GM12873 (cell line): ENCODE measurements around the gene RPP25L.

Source experiments
- CTCF ChIP-seq: IDR thresholded peaks from 2 replicates; pipeline ENCODE4 v1.5.1; 2012; ENCODE audit warnings: low read depth, mild to moderate bottlenecking, moderate library complexity, low read length, control low read depth; ENCODE audit not compliant: insufficient read depth; ENCODE audit errors: missing control alignments

RPP25L gene

GRCh38 chr9:34603610-34604231 is 8.2 kb downstream of the RPP25L start:
- TF ChIP-seq CTCF, result peak; percentile 89

GRCh38 chr9:34601937-34602573 is 9.8 kb downstream of the RPP25L start:
- no peak for TF ChIP-seq CTCF

GRCh38 chr9:34600908-34601307 is 11.0 kb downstream of the RPP25L start:
- no peak for TF ChIP-seq CTCF

- TF ChIP-seq CTCF, result no peak
Observed at GRCh38 chr9:34599546-34599945, 12.4 kb downstream of the RPP25L start.

- TF ChIP-seq CTCF, result no peak
Observed at GRCh38 chr9:34594177-34594576, 17.7 kb downstream of the RPP25L start.

- TF ChIP-seq CTCF, result no peak
Observed at GRCh38 chr9:34592895-34593601, 18.8 kb downstream of the RPP25L start.
